ENCODE data around the gene FHL2.
"Not testable (repeated sequence)": the region's sequence is repeated elsewhere in the genome, so short reads cannot be mapped to it uniquely, and the experiment has no call there.

FHL2 gene, protein sequence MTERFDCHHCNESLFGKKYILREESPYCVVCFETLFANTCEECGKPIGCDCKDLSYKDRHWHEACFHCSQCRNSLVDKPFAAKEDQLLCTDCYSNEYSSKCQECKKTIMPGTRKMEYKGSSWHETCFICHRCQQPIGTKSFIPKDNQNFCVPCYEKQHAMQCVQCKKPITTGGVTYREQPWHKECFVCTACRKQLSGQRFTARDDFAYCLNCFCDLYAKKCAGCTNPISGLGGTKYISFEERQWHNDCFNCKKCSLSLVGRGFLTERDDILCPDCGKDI

GRCh38 chr2:105398336-105399206 is at the start of gene FHL2:
Gene FHL2, minus strand, starts transcription at chr2:105399051. Its CDS starts 12,535 bp downstream, at chr2:105386516.
- DNase-seq, result peak; percentile 66

- DNase-seq, result no peak
These were observed 48.6 kb upstream of the FHL2 start for GRCh38 chr2:105447476-105447875.

GRCh38 chr2:105446501-105446900 is 47.6 kb upstream of the FHL2 start:
- DNase-seq, result no peak

DNA sequence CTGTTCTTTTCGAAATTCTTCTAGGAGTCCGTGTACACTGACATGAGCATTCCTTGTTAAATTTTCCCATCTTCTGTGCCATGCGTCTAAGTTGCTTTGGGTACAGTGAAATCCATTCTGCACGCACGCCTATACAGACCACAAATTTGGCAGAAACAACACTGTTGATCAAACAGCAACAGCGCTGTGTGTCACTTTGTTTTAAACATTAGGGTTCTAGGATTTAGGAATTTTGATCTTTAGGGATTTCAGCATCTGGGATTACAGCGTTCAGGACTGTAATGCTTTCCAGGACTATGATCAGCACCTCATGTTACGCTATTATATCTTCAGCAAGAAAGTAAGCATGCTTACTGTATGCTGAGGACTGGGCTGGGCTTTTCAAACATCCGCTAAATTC is 47.1 kb upstream of the FHL2 start:
- no peak for DNase-seq

GRCh38 chr2:105445498-105445897 is 46.6 kb upstream of the FHL2 start:
- no peak for DNase-seq

GRCh38 chr2:105443617-105444598 is 45.1 kb upstream of the FHL2 start:
- no peak for DNase-seq

- DNase-seq, result no peak
These were observed 43.9 kb upstream of the FHL2 start for GRCh38 chr2:105442721-105443120.

GRCh38 chr2:105442056-105442455 is 43.2 kb upstream of the FHL2 start:
- DNase-seq, result no peak

GRCh38 chr2:105439141-105439540 is 40.3 kb upstream of the FHL2 start:
- DNase-seq, result no peak

DNA sequence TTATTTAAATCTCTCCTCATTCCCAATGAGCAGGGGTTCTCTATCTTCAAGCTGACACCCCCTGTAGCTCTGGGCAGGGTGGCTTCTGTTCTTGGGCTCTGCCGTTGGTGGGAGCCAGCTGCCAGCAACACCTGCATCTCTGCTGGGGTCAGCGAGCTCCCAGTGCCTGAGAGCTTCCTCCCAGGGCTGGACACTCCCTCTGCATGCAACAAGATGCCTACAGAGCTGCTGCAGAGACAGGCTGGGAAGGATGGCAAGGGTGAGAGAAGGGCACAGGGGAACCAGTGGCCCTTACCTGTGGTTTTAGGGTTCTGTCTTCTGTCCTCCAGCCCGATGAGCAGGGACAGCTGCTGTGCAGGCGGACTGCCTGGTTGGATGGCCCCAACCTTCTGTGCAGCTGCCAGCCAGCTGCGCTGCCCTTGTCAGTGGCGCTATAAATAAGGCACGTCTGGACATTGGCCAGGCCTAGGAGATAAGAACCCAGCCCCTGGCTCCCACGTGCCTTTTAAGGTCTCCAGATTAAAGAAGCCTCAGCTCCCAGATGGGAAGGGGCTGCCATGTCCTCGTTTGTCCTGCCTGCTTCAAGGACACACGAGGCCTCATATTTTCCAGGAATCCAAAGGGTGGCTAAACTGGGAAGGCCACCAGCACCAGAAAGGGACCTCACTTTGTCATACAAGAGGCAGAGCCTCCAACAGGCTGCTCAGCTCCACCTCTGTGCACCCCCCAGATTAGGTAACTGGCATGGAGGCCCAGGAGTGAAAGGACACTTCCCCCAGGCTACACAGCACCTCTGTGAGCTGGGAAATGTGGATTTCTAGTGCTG is 39.5 kb upstream of the FHL2 start:
- DNase-seq, result no peak

GRCh38 chr2:105437708-105438103 is 38.9 kb upstream of the FHL2 start:
- DNase-seq, result no peak

DNA sequence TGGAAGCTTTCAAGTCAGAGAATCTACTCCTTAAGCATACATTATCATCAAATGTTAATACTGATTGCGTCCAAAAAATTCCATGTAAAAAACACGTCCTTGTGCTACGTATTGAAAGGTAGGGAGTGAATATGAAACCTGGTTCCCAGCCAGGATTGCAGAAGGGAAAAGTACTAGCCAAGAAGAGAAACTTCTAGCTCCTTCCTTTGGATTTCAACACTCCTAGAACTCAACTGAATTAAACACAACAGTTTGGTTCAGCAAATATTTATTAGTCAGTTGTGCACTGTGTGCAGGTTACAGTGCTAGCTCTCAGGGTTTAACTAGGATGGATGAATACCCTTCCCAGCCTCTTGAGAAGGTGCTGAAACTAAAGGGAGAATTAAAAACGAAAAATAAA is 33.9 kb upstream of the FHL2 start:
- DNase-seq, result no peak

- DNase-seq, result no peak
These were observed 33.2 kb upstream of the FHL2 start for GRCh38 chr2:105432044-105432399.

GRCh38 chr2:105431367-105432043 is 32.7 kb upstream of the FHL2 start:
- DNase-seq, result no peak

DNA sequence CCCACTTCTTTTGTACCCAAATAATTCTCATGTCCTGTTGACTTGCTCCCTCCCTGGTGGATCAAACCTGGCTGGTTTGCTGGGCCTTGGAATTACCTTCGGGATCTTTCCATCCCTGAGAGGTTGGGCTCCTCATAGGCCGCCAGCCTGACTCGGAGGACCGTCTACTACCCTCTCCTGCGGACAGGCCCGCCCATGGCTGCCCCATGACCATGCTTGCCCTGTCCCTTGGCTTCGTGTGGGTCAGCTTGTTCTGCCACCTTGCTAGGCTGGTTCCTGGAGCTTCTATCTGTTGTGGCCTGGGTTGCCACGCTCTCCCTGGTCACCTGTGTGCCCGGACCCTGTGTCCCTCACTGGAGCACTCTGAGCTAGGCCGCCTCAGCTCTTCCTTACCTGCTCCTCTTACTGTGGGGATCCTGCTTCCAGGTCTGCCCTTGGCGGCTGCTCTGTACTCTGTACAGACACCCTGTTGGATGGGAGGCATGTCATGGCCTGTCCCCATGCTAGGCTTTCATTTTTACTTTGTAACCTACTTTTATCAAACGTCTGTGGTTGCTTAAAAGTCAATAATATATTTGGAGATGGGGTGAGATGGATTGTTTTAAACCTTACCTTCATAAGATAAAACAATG is 29.7 kb upstream of the FHL2 start:
- no peak for DNase-seq

GRCh38 chr2:105427485-105427884 is 28.6 kb upstream of the FHL2 start:
- no peak for DNase-seq

- DNase-seq, result no peak
These were observed 27.9 kb upstream of the FHL2 start for GRCh38 chr2:105426626-105427292.

DNA sequence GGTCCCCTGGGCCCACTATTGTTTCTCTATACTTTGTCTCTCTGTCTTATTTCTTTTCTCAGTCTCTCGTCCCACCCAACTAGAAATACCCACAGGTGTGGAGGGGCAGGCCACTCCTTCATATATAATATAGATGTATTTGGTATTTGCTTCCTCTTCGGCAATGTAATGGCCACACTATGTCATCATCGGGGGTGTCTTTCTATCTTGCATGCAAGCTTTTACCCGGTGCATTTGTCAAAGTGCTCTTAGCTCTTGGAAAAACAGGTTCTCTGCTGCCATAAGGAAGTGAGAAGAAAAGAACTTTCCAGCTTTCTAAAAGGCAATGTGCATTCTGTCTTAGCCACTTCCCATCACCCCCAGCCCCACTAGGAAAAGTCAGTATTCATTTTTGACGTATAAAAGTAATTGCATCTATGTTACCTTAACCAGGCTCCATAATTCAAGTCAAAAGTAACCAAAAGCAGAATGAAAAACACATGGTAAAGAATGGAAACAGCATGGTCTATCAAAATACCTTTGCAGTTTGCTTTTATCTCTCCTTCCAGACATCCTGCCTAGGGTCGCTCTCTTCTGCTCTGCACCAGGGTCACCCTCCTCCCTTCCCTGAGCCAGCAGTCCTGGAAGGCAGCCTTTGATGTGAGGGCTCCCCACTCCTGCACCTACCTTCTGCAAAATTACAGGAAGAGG is 27.2 kb upstream of the FHL2 start:
- DNase-seq, result no peak

GRCh38 chr2:105424836-105425235 is 26.0 kb upstream of the FHL2 start:
- DNase-seq, result not testable (repeated sequence)

DNA sequence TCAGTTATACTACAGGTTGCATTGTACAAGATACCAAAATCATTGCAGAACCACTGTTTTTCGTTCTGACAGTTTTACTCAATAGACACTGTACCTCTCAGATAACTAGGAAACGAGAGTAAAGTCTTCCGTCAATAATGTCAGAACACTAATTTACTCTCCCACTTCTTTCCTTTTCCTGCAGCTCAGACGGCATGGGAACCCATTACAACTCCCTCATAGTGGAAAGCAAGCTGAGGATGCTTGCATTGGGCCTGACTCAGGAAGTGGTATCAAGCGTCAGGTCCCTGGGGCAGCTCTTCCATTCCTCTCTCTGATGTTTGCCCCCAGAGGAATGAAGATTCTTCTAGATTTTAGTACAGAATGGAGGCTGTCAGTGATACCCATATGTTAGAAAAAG is 23.9 kb upstream of the FHL2 start:
- no peak for DNase-seq
